Effector memory CD4-positive, alpha-beta T cell (primary cell): ENCODE data around the gene CAPN11.

Experiments used
- DNase-seq, 3 donors: peaks; one replicate each; pipeline ENCODE4 v3.0.0-alpha.2; 2020
- H3K27ac ChIP-seq: 2 replicates; pipeline ENCODE4 v1.7.0; 2013; ENCODE audit warnings: mild to moderate bottlenecking, low read length, moderate library complexity; ENCODE audit not compliant: insufficient read depth, poor library complexity, severe bottlenecking
- H3K27me3 ChIP-seq: replicated peaks from 2 replicates; pipeline ENCODE4 v1.7.0; 2013; ENCODE audit warnings: mild to moderate bottlenecking, low read length; ENCODE audit not compliant: insufficient read depth, control insufficient read depth, poor library complexity, severe bottlenecking
- H3K36me3 ChIP-seq: 2 replicates; pipeline ENCODE4 v1.7.0; 2013; ENCODE audit warnings: mild to moderate bottlenecking, low read length, moderate library complexity; ENCODE audit not compliant: control insufficient read depth, insufficient read depth
- H3K4me1 ChIP-seq: 2 replicates; pipeline ENCODE4 v1.7.0; 2013; ENCODE audit warnings: low read length, mild to moderate bottlenecking; ENCODE audit not compliant: control insufficient read depth, insufficient read depth, poor library complexity, severe bottlenecking
- H3K4me3 ChIP-seq: 2 replicates; pipeline ENCODE4 v1.7.0; 2013; ENCODE audit warnings: low read length, low read depth, mild to moderate bottlenecking; ENCODE audit not compliant: insufficient read depth, poor library complexity, severe bottlenecking
- H3K9me3 ChIP-seq: 2 replicates; pipeline ENCODE4 v1.7.0; 2013; ENCODE audit warnings: mild to moderate bottlenecking, low read length, moderate library complexity; ENCODE audit not compliant: control insufficient read depth

The CAPN11 gene

DNA sequence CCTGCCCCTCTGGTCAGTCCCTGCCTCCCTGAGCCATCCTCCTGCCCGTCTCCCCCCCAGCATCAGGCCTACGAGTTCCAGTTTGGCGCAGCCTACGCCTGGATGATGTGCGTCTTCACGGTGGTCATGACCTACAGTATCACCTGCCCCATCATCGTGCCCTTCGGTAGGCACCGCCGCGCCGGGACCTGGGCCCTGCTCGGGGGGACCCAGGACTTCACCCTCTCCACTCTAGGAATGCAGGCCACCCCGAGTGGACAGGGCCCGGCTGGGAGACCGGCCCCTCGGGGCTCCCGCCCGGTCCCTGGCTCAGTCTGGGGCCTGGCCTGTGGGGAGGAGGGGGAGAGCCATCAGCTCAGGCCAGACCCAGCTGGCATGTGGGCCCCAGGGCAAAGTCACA lies 6.1 kb upstream of the CAPN11 start:
- Histone ChIP-seq H3K4me1 (no peaks in the 10 kb centered on the region), H3K4me3 (no peak overlapping the region), H3K9me3 (no peaks in the 10 kb centered on the region), H3K27ac (no peak overlapping the region), H3K27me3 (no peaks in the 10 kb centered on the region), H3K36me3 (peaks cover 8% of the 10 kb centered on the region)
- no peak for DNase-seq

DNA sequence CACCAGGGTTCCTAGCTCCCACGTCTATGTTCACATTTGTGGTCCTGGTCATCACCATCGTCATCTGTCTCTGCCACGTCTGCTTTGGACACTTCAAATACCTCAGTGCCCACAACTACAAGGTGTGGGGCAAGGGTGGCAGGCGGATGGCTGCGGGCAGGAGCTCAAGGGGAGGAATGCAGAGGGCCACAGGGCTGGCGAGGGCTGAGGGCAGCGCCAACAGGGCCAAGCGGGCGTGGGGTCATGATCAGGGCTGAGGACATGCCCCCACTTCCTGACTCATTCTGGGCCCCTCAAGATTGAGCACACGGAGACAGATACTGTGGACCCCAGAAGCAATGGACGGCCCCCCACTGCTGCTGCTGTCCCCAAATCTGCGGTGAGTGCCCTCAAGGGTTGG lies 4.6 kb upstream of the CAPN11 start:
- peaks cover under 1% of the 10 kb centered on the region for H3K36me3 ChIP-seq
- H3K4me1 ChIP-seq, result no peaks in the 10 kb centered on the region
- H3K27ac ChIP-seq, result no peak overlapping the region
- DNase-seq, result no peak
- H3K27me3 ChIP-seq, result no peaks in the 10 kb centered on the region
- H3K9me3 ChIP-seq, result no peaks in the 10 kb centered on the region
- H3K4me3 ChIP-seq, result no peak overlapping the region

DNA sequence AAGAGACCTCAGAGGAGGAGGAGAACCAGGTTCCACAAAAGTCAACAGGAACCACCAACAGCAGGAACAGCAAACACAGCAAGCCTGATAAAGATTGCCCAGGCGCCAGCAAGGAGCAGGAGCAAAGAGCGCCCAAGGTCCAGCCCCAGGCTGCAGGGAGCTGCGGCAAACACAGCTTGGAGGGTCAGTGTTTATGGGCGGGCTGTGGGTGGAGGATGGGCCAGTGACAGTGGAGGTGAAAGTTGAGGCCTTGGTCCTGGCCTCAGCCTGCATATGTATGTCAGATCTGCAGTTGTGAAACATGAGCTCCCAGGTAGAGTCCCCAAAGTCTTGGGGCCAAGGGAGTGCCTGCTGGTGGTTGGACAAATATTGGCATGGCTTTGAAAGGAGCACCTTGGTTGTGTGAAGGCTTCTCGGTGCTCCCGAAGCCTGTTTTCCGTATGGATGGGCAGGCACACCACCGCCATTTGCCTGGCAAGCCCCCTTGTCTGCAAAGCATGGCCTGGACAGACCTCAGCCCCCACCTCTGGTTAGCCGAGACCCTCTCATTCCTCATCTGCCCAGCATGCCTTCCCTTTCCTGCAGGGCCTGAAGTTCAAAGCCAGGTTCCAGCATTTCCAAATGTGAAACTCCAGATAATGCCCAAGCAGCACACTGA lies 2.0 kb upstream of the CAPN11 start:
- Histone ChIP-seq H3K27ac (no peak overlapping the region), H3K36me3 (no peaks in the 10 kb centered on the region), H3K4me1 (no peaks in the 10 kb centered on the region), H3K4me3 (no peak overlapping the region), H3K27me3 (no peaks in the 10 kb centered on the region), H3K9me3 (no peaks in the 10 kb centered on the region)
- DNase-seq, result no peak

DNA sequence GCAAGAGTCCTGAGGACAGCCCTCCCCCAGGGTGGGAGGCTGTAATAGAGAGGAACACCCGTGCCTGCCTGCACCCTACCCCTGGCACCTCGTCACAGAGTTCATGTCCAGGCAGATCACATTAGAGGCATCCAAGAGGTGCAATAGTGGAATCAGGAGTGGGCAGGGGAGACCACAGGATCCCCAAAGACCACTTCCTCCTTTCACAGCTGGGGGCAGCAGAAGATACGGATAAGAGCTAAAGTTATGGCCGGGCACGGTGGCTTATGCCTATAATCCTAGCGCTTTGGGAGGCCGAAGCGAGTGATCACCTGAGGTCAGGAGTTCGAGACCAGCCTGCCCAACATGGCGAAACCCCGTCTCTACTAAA lies 1.5 kb upstream of the CAPN11 start:
- H3K9me3 ChIP-seq, result no peaks in the 10 kb centered on the region

DNA sequence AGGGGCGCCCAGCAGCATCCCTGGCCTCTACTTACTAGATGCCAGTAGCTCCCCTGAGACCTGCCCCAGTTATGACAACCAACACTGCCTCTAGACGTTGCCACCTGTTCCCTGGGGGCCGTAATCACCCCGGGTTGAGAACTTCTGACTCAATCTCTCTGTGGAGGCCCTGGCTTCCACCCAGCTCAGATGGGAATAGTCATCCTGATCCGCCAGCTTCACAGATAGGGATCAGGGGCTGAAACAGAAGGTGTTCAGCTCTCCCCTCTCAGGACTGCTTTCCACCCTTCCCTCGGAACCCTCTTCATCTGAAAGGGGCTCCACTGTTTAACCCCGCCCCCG lies 3.3 kb downstream of the CAPN11 start:
- no peak for DNase-seq
- no peak overlapping the region for H3K27ac ChIP-seq
- no peaks in the 10 kb centered on the region for H3K9me3 ChIP-seq
- no peaks in the 10 kb centered on the region for H3K27me3 ChIP-seq
- no peaks in the 10 kb centered on the region for H3K4me1 ChIP-seq
- no peak overlapping the region for H3K4me3 ChIP-seq
- H3K36me3 ChIP-seq, result no peaks in the 10 kb centered on the region

More for the DNA sequence above, 1.5 kb upstream of the CAPN11 start:
- Histone ChIP-seq H3K27me3 (no peaks in the 10 kb centered on the region), H3K36me3 (no peaks in the 10 kb centered on the region), H3K4me1 (no peaks in the 10 kb centered on the region), H3K27ac (no peak overlapping the region), H3K4me3 (no peak overlapping the region)
- no peak for DNase-seq

DNA sequence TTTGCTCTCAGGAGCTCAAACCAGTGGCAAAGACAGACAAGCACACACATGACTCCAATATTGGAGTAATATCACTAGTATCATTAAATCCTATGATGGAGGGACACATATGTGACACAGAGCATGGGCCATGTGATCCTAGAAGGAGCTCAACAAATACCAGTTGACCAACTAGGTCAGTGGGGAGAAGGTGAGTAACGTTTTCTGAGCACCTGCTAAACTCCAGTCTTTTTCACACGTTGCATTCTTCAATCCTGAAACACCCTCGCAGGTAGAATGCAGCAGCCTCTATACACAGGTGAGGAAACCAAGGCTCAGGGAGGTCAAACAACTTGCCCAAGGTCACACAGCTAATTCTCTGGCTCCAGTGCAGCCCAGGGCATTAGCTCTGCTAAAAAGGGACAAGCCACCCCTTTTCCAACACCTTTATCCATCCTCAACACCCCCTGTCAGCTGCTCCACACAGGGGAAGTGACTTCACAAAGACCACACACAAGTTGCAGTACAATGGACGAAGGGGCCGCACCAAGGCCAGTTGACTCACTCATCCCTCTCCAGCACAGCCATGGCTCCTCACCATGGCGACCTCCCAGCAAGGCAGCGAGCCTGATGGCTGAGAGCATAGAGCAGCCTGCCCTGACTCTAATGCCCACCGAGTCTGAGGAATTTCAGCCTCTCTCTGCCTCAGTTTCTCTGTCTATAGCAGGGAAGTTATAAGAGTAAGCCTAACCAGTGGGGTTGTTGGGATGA lies 4.4 kb downstream of the CAPN11 start:
- H3K4me1 ChIP-seq, result no peaks in the 10 kb centered on the region
- H3K27ac ChIP-seq, result no peak overlapping the region
- no peaks in the 10 kb centered on the region for H3K9me3 ChIP-seq
- no peaks in the 10 kb centered on the region for H3K36me3 ChIP-seq
- no peak overlapping the region for H3K4me3 ChIP-seq
- no peak for DNase-seq
- H3K27me3 ChIP-seq, result no peaks in the 10 kb centered on the region

DNA sequence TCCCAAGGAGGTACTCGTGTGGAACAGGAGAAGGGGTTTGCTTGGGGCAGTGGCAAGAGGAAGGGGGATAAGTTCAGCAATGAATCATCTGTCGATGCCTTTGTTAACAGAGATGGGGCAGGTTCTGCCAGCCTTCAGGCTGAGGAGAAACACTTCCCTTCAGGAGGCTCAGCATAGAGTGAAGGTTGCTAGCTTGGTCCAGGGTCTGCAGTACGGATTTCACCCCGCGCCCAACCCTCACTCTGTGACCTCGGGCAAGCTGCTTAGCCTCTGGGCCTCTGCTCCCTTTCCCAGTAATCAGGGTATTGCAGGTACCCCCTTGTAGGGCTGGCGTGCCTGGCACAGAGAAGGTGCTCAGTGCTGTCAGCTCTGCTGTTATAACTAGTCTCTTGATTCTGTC lies 7.5 kb downstream of the CAPN11 start:
- no peak overlapping the region for H3K27ac ChIP-seq
- no peaks in the 10 kb centered on the region for H3K9me3 ChIP-seq

DNA sequence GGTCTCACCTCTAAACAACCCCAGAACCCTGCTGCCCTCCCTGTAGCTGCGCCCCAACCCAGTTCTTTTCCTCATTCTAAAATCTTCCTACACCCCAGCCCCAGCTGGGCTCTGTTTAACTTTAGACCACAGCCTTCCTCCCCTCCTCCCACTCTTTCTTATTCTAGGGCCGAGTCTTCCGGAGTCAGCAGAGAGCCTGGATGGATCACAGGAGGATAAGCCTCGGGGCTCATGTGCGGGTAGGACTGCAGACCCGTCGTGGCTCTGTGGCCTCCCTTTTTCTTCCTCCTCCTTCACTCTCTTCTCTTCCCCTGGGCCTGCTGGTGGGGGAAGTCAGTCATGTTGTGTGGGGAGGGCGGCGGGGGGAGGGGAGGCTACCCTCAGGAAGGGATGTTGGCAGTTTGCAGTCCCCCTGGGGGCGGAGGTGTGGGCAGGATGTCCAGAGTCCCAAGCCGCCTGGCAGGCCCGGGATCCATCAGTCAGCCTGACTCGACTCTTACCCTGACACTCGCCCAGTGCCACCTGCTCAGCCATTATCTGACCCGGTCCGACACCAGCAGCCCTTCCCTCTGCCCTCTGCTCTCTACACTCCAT lies 8.1 kb downstream of the CAPN11 start:
- Histone ChIP-seq H3K27me3 (no peaks in the 10 kb centered on the region), H3K36me3 (no peaks in the 10 kb centered on the region), H3K9me3 (no peaks in the 10 kb centered on the region), H3K27ac (no peak overlapping the region), H3K4me3 (no peak overlapping the region), H3K4me1 (no peaks in the 10 kb centered on the region)
- no peak for DNase-seq

More for the DNA sequence above, 7.5 kb downstream of the CAPN11 start:
- Histone ChIP-seq H3K4me3 (no peak overlapping the region), H3K27me3 (no peaks in the 10 kb centered on the region), H3K36me3 (no peaks in the 10 kb centered on the region), H3K4me1 (no peaks in the 10 kb centered on the region)
- no peak for DNase-seq

DNA sequence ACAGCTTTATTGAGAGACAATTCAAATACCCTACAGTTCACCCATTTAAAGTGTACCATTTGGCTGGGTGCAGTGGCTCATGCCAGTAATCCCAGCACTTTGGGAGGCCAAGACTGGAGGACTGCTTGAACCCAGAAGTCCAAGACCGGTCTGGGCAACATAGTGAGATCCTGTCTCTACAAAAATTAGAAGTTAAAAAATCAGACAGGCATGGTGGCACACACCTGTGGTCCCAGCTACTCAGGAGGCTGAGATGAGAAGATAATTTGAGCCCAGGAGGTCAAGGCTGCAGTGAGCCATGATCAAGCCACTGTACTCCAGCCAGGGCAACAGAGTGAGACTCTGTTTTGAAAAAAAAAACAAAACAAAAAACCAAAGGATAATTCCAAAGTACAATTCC lies 8.9 kb downstream of the CAPN11 start:
- Histone ChIP-seq H3K27ac (no peak overlapping the region), H3K4me3 (no peak overlapping the region), H3K36me3 (no peaks in the 10 kb centered on the region), H3K9me3 (no peaks in the 10 kb centered on the region), H3K27me3 (no peaks in the 10 kb centered on the region), H3K4me1 (no peaks in the 10 kb centered on the region)
- no peak for DNase-seq

DNA sequence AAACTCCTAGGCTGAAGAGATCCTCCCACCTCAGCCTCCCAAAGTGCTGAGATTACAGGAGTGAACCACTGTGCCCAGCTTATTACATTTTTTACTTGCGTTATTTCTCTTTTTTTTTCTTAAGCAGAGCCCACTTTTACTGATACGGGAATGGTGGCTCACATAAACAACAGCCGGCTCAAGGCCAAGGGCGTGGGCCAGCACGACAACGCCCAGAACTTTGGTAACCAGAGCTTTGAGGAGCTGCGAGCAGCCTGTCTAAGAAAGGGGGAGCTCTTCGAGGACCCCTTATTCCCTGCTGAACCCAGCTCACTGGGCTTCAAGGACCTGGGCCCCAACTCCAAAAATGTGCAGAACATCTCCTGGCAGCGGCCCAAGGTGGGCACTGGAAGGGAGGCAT lies 10.5 kb downstream of the CAPN11 start:
- no peaks in the 10 kb centered on the region for H3K9me3 ChIP-seq
- no peak overlapping the region for H3K4me3 ChIP-seq
- H3K36me3 ChIP-seq, result no peaks in the 10 kb centered on the region
- H3K27ac ChIP-seq, result no peak overlapping the region
- H3K4me1 ChIP-seq, result no peaks in the 10 kb centered on the region
- DNase-seq, result no peak
- H3K27me3 ChIP-seq, result no peaks in the 10 kb centered on the region
